Activated CD4-positive, alpha-beta T cell treated with anti-CD3 and anti-CD28 coated beads, Interleukin-2, amount 50 U/mL, for 4 hours (primary cell): ENCODE results near the gene H1-8.

Experiments
- DNase-seq, 2 experiments: peaks; one replicate each; pipeline ENCODE4 v3.0.0-alpha.2; 2020

The H1-8 gene

DNA sequence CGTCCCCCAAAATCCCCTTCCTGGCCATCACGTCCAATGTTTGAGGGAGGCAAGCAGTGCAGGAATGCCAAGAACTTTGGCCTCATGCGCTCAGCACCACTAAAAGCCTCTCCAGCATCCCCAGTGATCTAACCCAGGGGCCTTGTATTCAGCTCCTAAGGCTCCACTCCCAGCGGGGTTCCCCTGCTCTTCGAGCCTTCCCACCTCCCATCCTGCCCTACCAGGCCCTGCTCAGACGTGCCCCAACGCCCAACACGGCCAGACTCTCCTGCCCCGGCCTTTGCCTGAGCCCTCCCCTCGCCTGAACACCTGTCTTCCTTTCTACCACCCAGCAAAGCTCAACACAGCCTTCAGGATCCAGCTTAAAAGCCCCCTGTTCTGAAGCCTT is 33.0 kb downstream of the H1-8 start:
- no peak for DNase-seq

GRCh38 chr3:129576514-129577352 is 33.8 kb downstream of the H1-8 start:
- peak; percentile 10 to 22 for DNase-seq

GRCh38 chr3:129577366-129577765 is 34.4 kb downstream of the H1-8 start:
- no peak for DNase-seq

- no peak for DNase-seq
Measured at GRCh38 chr3:129577925-129578786, 35.2 kb downstream of the H1-8 start.

DNA sequence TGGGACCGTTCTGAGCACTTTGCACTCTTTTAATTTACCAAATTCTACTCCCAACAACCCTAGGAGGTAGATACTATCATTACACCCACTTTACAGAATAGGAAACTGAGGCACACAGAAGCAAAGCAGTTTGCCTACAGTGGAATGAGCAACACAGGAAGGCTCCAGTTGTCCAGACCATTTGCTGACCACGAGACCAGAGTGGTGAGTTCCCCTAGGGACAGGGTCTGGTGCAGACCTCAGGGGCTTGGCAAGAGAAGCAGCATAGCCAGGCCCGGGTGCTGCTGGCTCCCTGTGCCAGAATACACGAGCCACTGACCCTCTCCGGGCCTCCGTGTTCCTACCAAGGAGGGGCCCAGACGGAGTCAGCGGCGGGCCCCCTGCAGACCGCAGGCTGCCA is 37.0 kb downstream of the H1-8 start:
- DNase-seq, result no peak

- no peak for DNase-seq
Measured at GRCh38 chr3:129581623-129582022, 38.6 kb downstream of the H1-8 start.

GRCh38 chr3:129582799-129583198 is 39.8 kb downstream of the H1-8 start:
- DNase-seq, result no peak

DNA sequence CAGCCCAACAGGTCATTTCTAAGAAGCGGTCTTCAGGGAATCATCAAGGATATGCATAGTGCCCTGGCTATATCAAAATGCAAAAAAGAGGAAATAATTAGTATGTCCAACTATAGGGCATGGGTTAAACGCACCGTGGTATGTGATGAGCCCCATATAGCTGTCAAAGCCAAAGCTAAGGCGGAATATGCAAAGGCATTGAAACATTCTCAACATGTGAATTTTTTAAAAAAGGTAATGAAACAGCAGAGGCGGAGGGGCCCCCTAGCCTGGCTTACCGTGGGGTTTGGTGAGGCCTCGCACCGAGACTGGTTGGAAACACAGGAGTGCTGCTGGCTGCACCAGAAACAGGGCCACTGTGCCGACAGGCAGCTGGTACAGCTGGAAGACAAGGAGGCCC is 40.3 kb downstream of the H1-8 start:
- no peak for DNase-seq

DNA sequence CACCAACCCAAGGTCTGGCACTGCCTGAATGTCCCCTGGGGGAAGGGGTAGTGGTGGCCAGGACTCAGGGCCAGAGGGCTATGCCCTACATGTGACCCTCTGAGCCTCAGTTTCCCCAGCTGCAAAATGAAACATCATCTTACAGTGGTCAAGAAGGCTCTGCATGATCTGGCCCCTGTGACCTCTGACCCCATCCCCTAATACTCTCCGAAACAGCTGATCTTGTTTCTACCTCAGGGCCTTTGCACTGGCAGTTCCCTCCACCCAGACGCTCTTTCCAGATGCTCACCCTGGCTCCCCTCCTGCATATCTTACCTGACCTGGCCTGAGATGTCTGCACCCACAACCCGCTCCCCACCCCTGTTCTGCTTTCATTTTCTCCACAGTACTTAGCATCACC is 41.7 kb downstream of the H1-8 start:
- no peak for DNase-seq

DNA sequence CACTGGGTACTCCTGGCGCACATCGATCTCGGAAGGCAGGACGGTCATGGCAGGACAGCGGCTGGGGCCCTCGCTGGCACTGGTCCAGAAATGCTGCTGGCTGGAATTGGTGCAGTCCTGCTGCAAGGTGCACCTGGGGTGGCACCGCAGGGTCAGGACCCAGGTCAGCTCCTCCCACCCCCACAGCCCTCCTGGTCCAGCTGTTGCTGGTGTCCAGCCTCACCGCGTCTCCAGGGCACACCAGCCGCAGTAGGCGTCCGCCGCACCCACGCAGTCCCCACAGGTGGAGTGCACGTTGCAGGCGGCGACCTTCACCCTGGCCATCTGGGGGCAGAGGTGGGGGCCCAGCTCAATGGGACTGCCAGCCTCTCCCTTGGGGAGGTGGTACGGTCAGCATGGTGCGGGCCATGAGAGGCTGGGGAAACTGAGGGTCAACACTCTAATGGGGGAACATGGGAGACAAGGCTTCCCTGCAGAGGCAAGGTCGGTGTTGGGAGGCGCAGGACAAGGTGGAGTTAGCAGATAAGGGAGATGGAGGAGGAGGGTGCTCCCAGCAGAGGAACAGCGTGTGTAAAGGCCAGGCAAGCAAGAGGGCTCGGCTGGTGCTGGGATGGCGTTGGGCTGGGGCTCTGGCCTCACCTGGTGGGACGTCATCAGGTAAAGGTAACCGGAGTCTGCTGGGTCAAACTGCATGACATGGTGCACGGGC is 43.1 kb downstream of the H1-8 start:
- DNase-seq, result no peak

GRCh38 chr3:129586746-129587430 is 43.9 kb downstream of the H1-8 start:
- no peak for DNase-seq

- DNase-seq, result no peak
Measured at GRCh38 chr3:129587566-129588210, 44.7 kb downstream of the H1-8 start.

GRCh38 chr3:129590215-129590614 is 47.2 kb downstream of the H1-8 start:
- no peak for DNase-seq

DNA sequence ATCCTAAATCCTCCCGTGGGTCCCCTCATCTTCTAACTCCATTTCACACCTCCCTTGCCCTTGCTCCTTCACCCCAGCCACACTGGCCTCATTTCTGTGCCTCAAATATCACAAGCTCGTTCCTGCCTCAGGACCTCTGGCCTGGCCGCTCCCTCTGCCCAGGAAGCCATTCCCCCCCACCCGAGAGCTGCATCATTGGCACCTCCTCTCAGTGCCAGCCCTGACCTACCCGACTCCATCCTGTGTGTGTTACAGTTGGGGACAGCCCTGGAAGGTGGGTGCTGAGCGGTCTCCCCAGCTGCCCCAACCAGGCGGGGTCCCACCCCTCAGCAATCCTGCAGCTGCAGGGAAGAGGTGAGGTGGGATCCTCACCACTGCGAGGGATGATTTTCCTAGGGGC is 49.0 kb downstream of the H1-8 start:
- DNase-seq, result no peak

GRCh38 chr3:129592381-129593131 is 49.6 kb downstream of the H1-8 start:
- DNase-seq, result no peak

- DNase-seq, result no peak
Measured at GRCh38 chr3:129593230-129593594, 50.2 kb downstream of the H1-8 start.

GRCh38 chr3:129593595-129594339 is 50.8 kb downstream of the H1-8 start:
- no peak for DNase-seq

- no peak for DNase-seq
Measured at GRCh38 chr3:129594409-129594808, 51.4 kb downstream of the H1-8 start.

GRCh38 chr3:129594907-129595390 is 52.0 kb downstream of the H1-8 start:
- no peak for DNase-seq

DNA sequence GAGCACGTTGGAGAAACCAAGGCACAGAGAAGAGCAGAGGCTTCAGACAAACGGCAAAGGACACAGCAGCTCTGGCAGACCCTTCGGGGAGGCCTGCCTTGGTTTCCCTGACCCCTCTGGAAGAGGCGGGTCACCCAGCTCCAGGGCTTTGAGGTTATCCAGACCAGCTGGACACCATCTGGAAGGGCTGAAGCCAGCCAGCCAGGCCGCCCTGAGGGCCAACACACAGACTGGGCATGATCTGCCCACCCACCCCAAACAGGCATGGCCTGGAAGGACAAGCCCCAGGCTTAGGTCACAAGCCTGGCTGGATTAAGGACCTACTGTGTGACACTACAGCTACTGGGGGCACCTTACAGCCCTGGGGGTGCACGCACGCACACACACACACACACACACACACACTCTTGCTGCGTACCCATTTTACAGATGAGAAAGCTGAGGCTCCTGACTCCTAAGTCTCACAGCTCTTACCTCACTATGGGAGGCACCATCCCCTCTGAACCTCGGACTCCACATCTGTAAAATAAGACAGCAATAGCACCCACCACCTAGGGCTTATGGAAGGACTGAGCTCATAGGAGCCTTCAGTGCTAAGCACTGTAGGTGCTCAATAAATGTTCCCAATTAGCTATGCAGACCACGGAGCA is 52.7 kb downstream of the H1-8 start:
- no peak for DNase-seq
